Stimulated activated CD8-positive, alpha-beta memory T cell treated with anti-CD3 and anti-CD28 coated beads, Interleukin-2, amount 100 ng/mL, for 1 hour (primary cell): ENCODE results near the gene ADGRE3.
"Not testable (repeated sequence)": the region's sequence is repeated elsewhere in the genome, so short reads cannot be mapped to it uniquely, and the experiment has no call there.

Experiments
- DNase-seq, 2 donors: peaks; one replicate each; pipeline ENCODE4 v3.0.0-alpha.2; 2020; ENCODE audit warnings: low read depth in 2 of 2

The ADGRE3 gene

GRCh38 chr19:14670408-14670807, 4.2 kb downstream of the ADGRE3 start:
- DNase-seq: no peak

DNA sequence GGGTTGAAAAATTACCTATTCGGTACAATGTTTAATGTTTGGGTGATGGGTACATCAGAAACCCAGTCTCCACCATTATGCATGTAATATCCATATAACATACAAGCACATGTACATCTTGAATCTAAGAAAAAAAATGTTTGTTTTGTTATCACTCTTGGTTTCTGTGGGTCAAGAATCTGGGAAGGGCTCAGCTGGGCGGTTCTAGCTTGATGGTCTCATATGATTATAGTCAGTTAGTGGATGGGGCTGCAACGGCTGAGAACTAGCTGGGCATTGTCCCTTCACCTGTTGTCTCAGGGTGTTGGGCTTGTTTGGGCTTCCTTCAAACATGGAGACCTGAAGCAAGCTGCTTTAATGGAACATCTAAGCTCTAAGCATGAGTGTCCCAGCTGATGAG, 4.7 kb downstream of the ADGRE3 start:
- DNase-seq: no peak

- DNase-seq: no peak
Observed at GRCh38 chr19:14661372-14661924, 13.2 kb downstream of the ADGRE3 start.

DNA sequence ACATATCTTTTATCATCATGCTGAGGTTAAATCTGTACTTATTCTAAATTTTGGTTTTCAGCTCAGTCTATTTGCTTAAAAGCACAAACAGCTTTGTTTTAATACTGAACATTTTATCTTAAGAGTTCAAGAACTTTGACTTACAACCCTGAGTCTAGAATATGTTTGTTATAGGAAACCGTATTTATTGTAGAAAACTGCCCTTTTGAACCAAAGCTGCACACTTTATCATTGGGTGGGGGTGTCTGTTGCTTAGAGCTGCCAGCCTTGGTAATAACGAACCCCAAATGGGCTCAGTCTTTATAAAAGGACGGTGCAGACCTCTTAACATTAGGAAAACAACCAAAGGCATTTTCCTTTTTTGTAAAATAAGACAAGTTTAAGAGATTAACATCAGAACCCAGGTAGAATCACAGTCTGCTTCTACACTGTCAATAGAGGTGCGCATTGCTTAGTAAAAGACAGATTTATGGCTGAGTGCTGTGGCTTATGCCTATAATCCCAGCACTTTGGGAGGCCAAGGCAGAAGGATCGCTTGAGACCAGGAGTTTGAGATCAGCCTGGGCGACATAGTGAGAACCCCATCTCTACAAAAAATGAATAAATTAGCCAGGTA, 14.7 kb downstream of the ADGRE3 start:
- DNase-seq: no peak

DNA sequence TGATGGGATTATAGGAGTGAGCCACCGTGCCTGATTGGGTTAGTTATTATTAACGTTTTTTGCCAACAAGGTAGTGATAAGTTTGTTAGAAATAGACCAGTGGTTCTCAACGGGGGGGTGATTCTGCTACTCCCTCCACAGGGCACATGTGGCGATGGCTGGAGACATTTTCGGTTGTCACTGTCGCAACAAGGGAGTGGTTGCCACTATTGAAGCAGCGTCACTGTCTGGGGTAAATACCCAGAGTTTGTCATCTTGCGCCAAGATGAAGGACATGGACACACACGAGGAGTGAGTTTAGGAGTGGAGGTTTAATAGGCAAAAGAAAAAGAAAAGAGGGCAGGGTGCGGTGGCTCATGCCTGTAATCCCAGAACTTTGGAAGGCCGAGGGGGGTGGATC, 18.9 kb downstream of the ADGRE3 start:
- no peak for DNase-seq

DNA sequence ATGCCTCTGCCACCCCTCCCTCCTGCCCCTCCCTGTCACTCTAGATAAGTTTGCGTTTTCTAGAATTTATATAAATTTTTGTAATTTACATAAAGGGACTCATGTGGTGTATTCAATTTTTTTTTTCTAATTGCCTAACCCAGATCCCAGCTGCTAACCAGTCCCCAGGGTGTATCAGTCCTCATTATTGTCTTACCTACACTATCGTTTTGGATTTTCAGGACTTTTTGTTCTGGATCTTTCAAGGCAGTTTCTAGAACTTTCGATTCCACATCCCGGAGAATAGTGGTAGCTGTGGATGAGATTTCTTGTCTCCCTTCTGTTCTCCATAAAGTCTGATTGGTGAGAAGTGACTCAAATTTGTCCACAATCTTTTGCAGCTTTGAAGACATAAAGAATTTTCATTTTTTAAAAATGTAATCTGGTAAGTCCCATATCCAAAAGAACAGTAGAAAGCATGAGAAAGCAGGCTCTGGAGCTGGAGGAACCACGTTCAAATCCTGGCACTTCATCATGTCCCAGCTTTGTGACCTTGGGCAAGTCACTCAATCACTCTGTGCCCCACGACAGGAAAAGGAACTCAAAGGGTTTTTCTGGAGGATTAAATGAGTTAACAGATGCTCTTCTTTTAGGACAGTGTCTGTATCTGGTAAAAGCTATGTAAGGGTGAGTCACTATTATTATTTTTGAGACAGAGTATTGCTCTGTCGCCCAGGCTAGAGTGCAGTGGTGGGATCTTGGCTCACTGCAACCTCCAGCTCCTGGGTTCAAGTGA, 19.7 kb downstream of the ADGRE3 start:
- DNase-seq: no peak

DNA sequence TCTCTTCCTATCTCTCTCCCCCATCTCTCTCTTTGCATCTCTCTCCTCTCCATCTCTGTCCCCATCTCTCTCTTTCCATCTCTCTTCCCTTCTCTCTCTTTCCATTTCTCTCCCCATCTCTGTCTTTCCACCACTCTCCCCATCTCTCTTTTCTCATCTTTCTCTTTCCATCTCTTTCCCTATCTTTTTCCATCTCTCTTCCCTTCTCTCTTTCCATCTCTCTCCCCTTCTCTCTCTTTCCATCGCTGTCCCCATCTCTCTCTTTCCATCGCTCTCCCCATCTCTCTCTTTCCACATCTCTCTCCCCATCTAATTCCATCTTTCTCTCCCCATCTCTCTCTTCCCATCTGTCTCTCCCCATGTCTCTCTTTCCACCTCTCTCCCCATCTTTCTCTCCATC, 24.5 kb downstream of the ADGRE3 start:
- no peak for DNase-seq

DNA sequence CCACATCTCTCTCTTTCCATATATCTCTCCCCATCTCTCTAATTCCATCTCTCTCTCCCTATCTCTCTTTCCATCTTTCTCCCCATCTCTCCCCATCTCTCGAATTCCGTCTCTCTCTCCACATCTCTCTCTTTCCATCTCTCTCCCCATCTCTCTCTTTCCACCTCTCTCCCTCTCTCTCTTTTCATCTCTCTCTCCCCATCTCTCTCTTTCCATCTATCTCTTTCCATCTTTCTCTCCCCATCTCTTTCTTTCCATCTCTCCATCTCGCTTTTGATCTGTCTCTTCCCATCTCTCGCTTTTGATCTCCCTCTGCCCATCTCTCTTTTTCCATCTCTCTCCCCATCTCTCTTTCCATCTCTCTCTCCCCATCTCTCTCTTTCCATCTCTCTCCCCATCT, 25.6 kb downstream of the ADGRE3 start:
- DNase-seq: no peak

- no peak for DNase-seq
Observed at GRCh38 chr19:14648506-14648905, 26.1 kb downstream of the ADGRE3 start.

GRCh38 chr19:14639536-14640277, 34.9 kb downstream of the ADGRE3 start:
- no peak for DNase-seq

GRCh38 chr19:14632286-14632685, 42.4 kb downstream of the ADGRE3 start:
- DNase-seq: no peak

DNA sequence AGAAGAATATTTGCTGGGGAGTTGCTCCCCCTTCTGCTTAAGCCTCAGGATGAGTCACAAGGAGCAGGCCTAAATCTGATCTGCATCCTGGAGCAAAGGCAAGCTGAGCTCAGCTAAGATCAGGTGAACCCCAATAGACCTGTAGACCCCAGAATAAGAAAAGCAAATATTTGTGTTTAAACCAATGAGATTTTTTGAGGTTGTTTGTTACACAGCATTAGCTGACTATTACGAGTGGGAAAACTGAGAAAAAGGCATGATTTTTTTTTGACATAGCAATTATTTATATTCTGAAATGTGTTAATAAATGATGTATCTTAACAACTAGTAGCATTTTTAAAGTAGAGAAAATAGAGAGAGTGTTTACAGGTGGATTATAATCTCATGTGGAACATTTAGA, 45.1 kb downstream of the ADGRE3 start:
- DNase-seq: no peak

DNA sequence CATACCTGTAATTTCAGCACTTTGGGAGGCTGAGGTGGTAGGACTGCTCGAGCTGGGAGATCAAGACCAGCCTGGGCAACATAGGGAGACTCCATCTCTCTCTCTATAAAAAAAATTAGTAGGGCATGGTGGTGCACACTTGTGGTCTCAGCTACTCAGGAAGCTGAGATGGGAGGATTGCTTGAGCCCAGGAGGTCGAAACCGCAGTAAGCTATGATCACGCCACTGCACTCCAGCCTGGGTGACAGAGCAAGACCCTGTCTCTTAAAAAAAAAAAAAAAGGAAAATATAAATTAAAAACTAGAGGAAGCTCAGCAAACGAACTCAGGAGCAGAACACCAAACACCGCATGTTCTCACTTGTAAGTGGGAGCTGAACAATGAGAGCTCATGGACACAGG, 50.2 kb downstream of the ADGRE3 start:
- not testable (repeated sequence) for DNase-seq

DNA sequence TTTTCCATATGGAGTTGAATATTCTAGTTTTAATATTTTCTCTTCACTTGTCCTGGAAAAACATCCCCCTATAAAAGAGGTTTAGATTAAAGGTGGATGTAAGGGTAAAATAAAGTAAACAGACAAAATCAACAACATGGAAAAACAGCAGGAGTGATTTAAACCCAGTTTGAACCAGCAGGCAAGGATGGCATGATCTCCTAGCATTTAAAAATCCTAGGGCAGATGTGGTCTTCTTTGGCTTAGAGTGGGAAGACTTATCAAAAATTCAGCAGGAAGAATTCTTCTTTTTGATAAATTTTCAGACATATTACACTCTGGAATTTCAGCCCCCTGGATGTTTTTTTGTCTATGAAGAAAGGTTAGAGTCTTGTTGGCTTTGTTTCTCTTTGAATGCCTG, 55.2 kb downstream of the ADGRE3 start:
- DNase-seq: no peak

- DNase-seq: no peak
Observed at GRCh38 chr19:14616407-14616806, 58.2 kb downstream of the ADGRE3 start.

DNA sequence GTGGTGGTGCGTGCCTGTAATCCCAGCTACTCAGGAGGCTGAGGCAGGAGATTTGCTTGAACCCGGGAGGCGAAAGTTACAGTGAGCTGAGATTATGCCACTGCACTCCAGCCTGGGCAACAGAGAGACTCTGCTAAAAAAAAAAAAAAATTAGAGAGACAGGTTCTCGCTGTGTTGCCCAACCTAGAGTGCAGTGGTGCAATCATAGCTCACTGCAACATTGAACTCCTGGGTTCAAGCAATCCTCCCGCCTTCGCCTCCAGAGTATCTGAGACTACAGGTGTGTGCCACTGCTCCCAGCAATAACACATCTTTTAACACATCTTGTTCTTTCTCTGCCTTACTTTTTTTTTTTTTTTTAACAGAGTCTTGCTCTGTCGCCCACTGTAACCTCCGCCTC, 59.0 kb downstream of the ADGRE3 start:
- no peak for DNase-seq

DNA sequence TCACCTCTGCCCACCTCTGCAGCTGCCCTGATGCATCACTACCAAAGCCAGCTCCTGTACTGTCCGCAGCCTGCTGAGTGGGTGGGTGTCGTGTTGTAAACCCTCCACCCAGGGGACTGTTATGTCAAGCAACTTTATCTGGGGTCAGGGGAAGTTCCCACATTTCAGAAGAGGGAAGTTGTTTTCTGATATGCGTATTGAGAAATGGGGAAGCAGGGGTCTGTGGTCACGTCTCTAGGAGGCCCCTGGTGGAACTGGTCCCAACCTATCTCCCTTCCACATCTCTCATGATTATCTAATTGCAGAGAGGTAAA, 60.6 kb downstream of the ADGRE3 start:
- DNase-seq: no peak

- not testable (repeated sequence) for DNase-seq
Observed at GRCh38 chr19:14613399-14614098, 61.1 kb downstream of the ADGRE3 start.

- no peak for DNase-seq
Observed at GRCh38 chr19:14612657-14613056, 62.0 kb downstream of the ADGRE3 start.

DNA sequence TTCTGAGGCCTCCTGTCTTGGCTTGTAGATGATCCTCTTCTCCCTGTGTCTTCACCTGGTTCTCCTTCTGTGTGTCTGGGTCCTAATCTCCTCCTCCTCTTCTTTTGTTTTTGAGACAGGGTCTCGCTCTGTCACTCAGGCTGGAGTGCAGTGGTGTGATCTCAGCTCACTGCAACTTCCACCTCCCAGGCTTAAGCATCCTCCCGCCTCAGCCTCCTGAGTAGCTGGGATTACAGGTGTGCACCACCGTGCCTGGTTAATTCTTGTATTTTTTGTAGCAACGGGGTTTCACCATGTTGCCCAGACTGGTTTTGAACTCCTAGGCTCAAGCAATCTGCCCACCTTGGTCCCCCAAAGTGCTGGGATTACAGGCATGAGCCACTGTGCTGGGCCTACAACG, 62.4 kb downstream of the ADGRE3 start:
- DNase-seq: not testable (repeated sequence)

DNA sequence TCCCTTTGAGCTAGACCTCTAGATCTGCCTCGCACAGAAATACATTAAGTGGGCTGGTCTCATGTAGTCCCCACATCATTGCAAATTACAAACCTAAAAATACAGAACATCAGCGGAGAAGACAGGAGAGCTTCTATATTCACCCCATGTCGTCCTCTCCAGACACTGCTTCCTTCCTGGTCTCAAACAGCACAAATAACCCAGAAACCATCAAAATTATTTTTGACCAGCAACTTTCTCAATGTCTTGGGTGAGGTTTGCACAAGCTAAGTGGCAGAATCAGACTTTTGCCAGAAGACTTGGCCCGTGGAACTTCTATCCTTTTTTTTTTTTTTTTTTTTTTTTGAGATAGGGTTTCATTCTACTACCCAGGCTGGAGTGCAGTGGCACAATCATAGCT, 63.6 kb downstream of the ADGRE3 start:
- DNase-seq: no peak

- DNase-seq: no peak
Observed at GRCh38 chr19:14606627-14607026, 68.0 kb downstream of the ADGRE3 start.
